Esophagus squamous epithelium (tissue), 5 donors: ENCODE results near the gene THBS2. TPM values are rescaled to one million over a fixed set of nuclear protein-coding genes. Genes with fewer than 3 reads are reported as not detected.

ENCODE experiments used
- DNase-seq: peaks from one replicate; lab custom pipeline; 2025; lab: John Stamatoyannopoulos, UW
- H3K27ac ChIP-seq, 4 donors: fragments of 200-600 bp; sonication (generic); one replicate each; pipeline ENCODE4 v1.5.1; 2016 to 2019; ENCODE audit warnings: mild to moderate bottlenecking in 1 of 4
- H3K27me3 ChIP-seq, 4 donors: fragments of 200-600 bp; sonication (generic); 1 replicate in 3 of 4; 2 replicates in 1 of 4; pipeline versions ENCODE4 v1.5.1 to v1.6.0; 2017 to 2021; ENCODE audit warnings: antibody characterized with exemption in 1 of 4
- H3K36me3 ChIP-seq, 3 donors: fragments of 200-600 bp; sonication (generic); one replicate each; pipeline ENCODE4 v1.5.1; 2016 to 2019
- H3K4me1 ChIP-seq, 3 donors: fragments of 200-600 bp; sonication (generic); one replicate each; pipeline ENCODE4 v1.5.1; 2017 to 2019
- H3K4me3 ChIP-seq, 4 donors: fragments of 200-600 bp; sonication (generic); 1 replicate in 3 of 4; 2 replicates in 1 of 4; pipeline ENCODE4 v1.5.1; 2016 to 2019; ENCODE audit warnings: mild to moderate bottlenecking in 2 of 4, moderate library complexity in 1 of 4
- H3K9me3 ChIP-seq, 3 donors: fragments of 200-600 bp; sonication (generic); one replicate each; pipeline ENCODE4 v1.5.1; 2016 to 2019
- CTCF ChIP-seq, 6 experiments: fragments of 450-650 bp in 4 of 6; fragments of 200-600 bp in 2 of 6; sonication (generic) in 2 of 6; IDR thresholded peaks; one replicate each; pipeline ENCODE4 v1.5.1; 2016 to 2019; ENCODE audit warnings: antibody characterized with exemption in 6 of 6, mild to moderate bottlenecking in 4 of 6, moderate library complexity in 4 of 6
- POLR2A ChIP-seq, 4 donors: fragments of 450-650 bp; IDR thresholded peaks; one replicate each; pipeline ENCODE4 v1.6.1; 2017; ENCODE audit warnings: antibody characterized with exemption in 4 of 4, mild to moderate bottlenecking in 4 of 4, moderate library complexity in 3 of 4
- WGBS, 2 donors: methylation state at CpG; one replicate each; pipeline ENCODE4 v1.1.5; 2018; 5-methylcytosine and 5-hydroxymethylcytosine counted together
- intact Hi-C: fragments of 100-400 bp; cut with DNase I; formaldehyde crosslinking; loops from one replicate; pipeline ENCODE4 v1.15.0; 2022
- total RNA-seq, 4 donors: library from RNA; depleted of rRNA; stranded (reverse); fragments of >200 nt; gene quantifications; one replicate each; pipeline ENCODE4 v1.1.0, GENCODE V29; 2016
- donor health status: DM: yes; HTN: yes; CAD: no.

THBS2 gene
- total RNA-seq, 4 donors from 2014 or later = 4.3 to 35.7 (median 25.5) TPM

GRCh38 chr6:169247991-169248390, 5.7 kb downstream of the THBS2 start:
- no peak for DNase-seq
- no peak overlapping the region for H3K27ac ChIP-seq
- peaks cover 0 to 24% (median 0%) of the 10 kb centered on the region in 3 donors for H3K36me3 ChIP-seq
- WGBS, 2 donors = 92 to 93% methylated on average over 8 of the region's 8 CpGs
- TF ChIP-seq POLR2A (IDR thresholded peaks at IDR 0.05) = no peak
- TF ChIP-seq CTCF (IDR thresholded peaks at IDR 0.05) = no peak
- peaks cover 0 to 16% (median 0%) of the 10 kb centered on the region in 4 donors for H3K27me3 ChIP-seq
- no peak overlapping the region for H3K4me3 ChIP-seq
- H3K4me1 ChIP-seq = peaks cover 0 to 27% (median 8%) of the 10 kb centered on the region in 3 donors
- no peaks in the 10 kb centered on the region for H3K9me3 ChIP-seq
- intact Hi-C loops = no loop called here

GRCh38 chr6:169247419-169247818, 6.2 kb downstream of the THBS2 start:
- DNase-seq = no peak
- Histone ChIP-seq H3K27ac (no peak overlapping the region), H3K9me3 (no peaks in the 10 kb centered on the region), H3K36me3 (peaks cover 0 to 24% (median 0%) of the 10 kb centered on the region in 3 donors), H3K4me1 (peaks cover 0 to 22% (median 7%) of the 10 kb centered on the region in 3 donors), H3K4me3 (no peak overlapping the region), H3K27me3 (peaks cover 0 to 12% (median 0%) of the 10 kb centered on the region in 4 donors)
- 86 to 91% methylated on average over 4 of the region's 4 CpGs for WGBS, 2 donors
- intact Hi-C loops = no loop called here
- TF ChIP-seq CTCF (IDR thresholded peaks at IDR 0.05) (no peak), POLR2A (IDR thresholded peaks at IDR 0.05) (no peak)

- Histone ChIP-seq H3K27me3 (peaks cover 0 to 3% (median 0%) of the 10 kb centered on the region in 4 donors), H3K4me1 (peaks cover 0 to 12% (median 0%) of the 10 kb centered on the region in 3 donors), H3K4me3 (no peak overlapping the region), H3K36me3 (peaks cover 0 to 24% (median 0%) of the 10 kb centered on the region in 3 donors), H3K27ac (no peak overlapping the region), H3K9me3 (no peaks in the 10 kb centered on the region)
- intact Hi-C loops = no loop called here
- no peak for TF ChIP-seq CTCF (IDR thresholded peaks at IDR 0.05)
- no peak for TF ChIP-seq POLR2A (IDR thresholded peaks at IDR 0.05)
- DNase-seq = no peak
- WGBS, 2 donors = 51 to 82% methylated on average over 3 to 6 of the region's 6 CpGs
Observed at GRCh38 chr6:169246445-169246844, 7.2 kb downstream of the THBS2 start.

- Histone ChIP-seq H3K27ac (no peak overlapping the region), H3K36me3 (peaks cover 0 to 24% (median 0%) of the 10 kb centered on the region in 3 donors), H3K4me3 (no peak overlapping the region), H3K4me1 (peaks cover 0 to 5% (median 0%) of the 10 kb centered on the region in 3 donors), H3K27me3 (no peaks in the 10 kb centered on the region), H3K9me3 (no peaks in the 10 kb centered on the region)
- intact Hi-C loops = no loop called here
- DNase-seq = no peak
- no peak for TF ChIP-seq CTCF (IDR thresholded peaks at IDR 0.05)
- no peak for TF ChIP-seq POLR2A (IDR thresholded peaks at IDR 0.05)
- WGBS, 2 donors = 89 to 92% methylated on average over 14 to 15 of the region's 15 CpGs
Observed at GRCh38 chr6:169244684-169245383, 8.8 kb downstream of the THBS2 start.

GRCh38 chr6:169243661-169244060, 10.0 kb downstream of the THBS2 start:
- no peak overlapping the region for H3K4me3 ChIP-seq
- H3K27me3 ChIP-seq = no peaks in the 10 kb centered on the region
- H3K36me3 ChIP-seq = peaks cover 0 to 19% (median 0%) of the 10 kb centered on the region in 3 donors
- no peak for DNase-seq
- peaks cover 0 to 10% (median 0%) of the 10 kb centered on the region in 3 donors for H3K4me1 ChIP-seq
- H3K9me3 ChIP-seq = no peaks in the 10 kb centered on the region
- TF ChIP-seq POLR2A (IDR thresholded peaks at IDR 0.05) = no peak
- no peak for TF ChIP-seq CTCF (IDR thresholded peaks at IDR 0.05)
- intact Hi-C loops = no loop called here
- 75 to 77% methylated on average over 1 of the region's 1 CpG for WGBS, 2 donors
- H3K27ac ChIP-seq = no peak overlapping the region
